WTC11 (cell line): ENCODE results near the gene SETD3. TPM values are rescaled to one million over a fixed set of nuclear protein-coding genes. Genes with fewer than 3 reads are reported as not detected.

ENCODE experiments used
- ATAC-seq: fragments of 200-7000 bp; cut with Tn5 transposase; 2 replicates; pipeline ENCODE4 v1.10.0; 2021; ENCODE audit warnings: mild to moderate bottlenecking, moderate library complexity
- CTCF ChIA-PET: fragments of 300-600 bp; sonication (Branson Sonifier 250); formaldehyde crosslinking; loops from one replicate; lab custom pipeline; 2021; ENCODE audit warnings: antibody characterized with exemption; lab: Charles Lee
- POLR2A ChIA-PET: fragments of 350-600 bp; sonication (Branson Sonifier 250); formaldehyde crosslinking; loops from one replicate; lab custom pipeline; 2021; ENCODE audit warnings: antibody characterized with exemption; lab: Charles Lee
- DNase-seq: peaks from one replicate; pipeline ENCODE4 v3.0.0; 2021; ENCODE audit warnings: low spot score
- H3K27ac Mint-ChIP-seq: 2 replicates; pipeline ENCODE4 v1.8.0; 2021; ENCODE audit warnings: mixed read lengths
- H3K27me3 Mint-ChIP-seq: 2 replicates; pipeline ENCODE4 v1.8.0; 2021; ENCODE audit warnings: low read depth, mild to moderate bottlenecking, moderate library complexity, mixed read lengths
- H3K36me3 Mint-ChIP-seq: 2 replicates; pipeline ENCODE4 v1.8.0; 2021; ENCODE audit warnings: mixed read lengths
- H3K4me1 Mint-ChIP-seq: 2 replicates; pipeline ENCODE4 v1.8.0; 2022; ENCODE audit warnings: mixed read lengths
- H3K4me3 Mint-ChIP-seq: 2 replicates; pipeline ENCODE4 v1.8.0; 2021; ENCODE audit warnings: mild to moderate bottlenecking, moderate library complexity, mixed read lengths
- H3K9me3 Mint-ChIP-seq: 2 replicates; pipeline ENCODE4 v1.8.0; 2021; ENCODE audit warnings: mixed read lengths
- E2F1 ChIP-seq: sonication (generic); formaldehyde crosslinking; IDR thresholded peaks from 2 replicates; pipeline ENCODE4 v1.8.0; 2022; ENCODE audit warnings: mild to moderate bottlenecking, missing genetic modification reagents
- EMX1 ChIP-seq: fragments of 250-450 bp; sonication (Bioruptor Pico); IDR thresholded peaks from 2 replicates; pipeline ENCODE4 v1.8.0; 2021; ENCODE audit warnings: mild to moderate bottlenecking
- ERG ChIP-seq: fragments of 250-450 bp; sonication (Bioruptor Pico); IDR thresholded peaks from 2 replicates; pipeline ENCODE4 v1.8.0; 2021; ENCODE audit warnings: mild to moderate bottlenecking
- FOXJ3 ChIP-seq: sonication (generic); formaldehyde crosslinking; IDR thresholded peaks from 2 replicates; pipeline ENCODE4 v1.9.0; 2021; ENCODE audit warnings: missing genetic modification reagents, mild to moderate bottlenecking, borderline replicate concordance
- GRHL2 ChIP-seq: fragments of 250-450 bp; sonication (Bioruptor Pico); IDR thresholded peaks from 2 replicates; pipeline ENCODE4 v1.8.0; 2022; ENCODE audit warnings: mild to moderate bottlenecking, moderate library complexity; ENCODE audit not compliant: insufficient replicate concordance, severe bottlenecking
- IRF2 ChIP-seq: sonication (generic); formaldehyde crosslinking; IDR thresholded peaks from 2 replicates; pipeline ENCODE4 v1.8.0; 2022; ENCODE audit warnings: low read depth, missing genetic modification reagents, borderline replicate concordance
- JAZF1 ChIP-seq: fragments of 250-450 bp; sonication (Bioruptor Pico); IDR thresholded peaks from 2 replicates; pipeline ENCODE4 v1.9.0; 2021; ENCODE audit warnings: moderate library complexity, mild to moderate bottlenecking, inconsistent platforms
- NFYB ChIP-seq: sonication (generic); formaldehyde crosslinking; conservative IDR thresholded peaks from 2 replicates; pipeline ENCODE4 v1.8.0; 2022; ENCODE audit warnings: low read depth, missing genetic modification reagents
- NR3C1 ChIP-seq: sonication (generic); formaldehyde crosslinking; conservative IDR thresholded peaks from 2 replicates; pipeline ENCODE4 v1.8.1; 2023; ENCODE audit warnings: low read depth, mild to moderate bottlenecking, missing genetic modification reagents
- RELA ChIP-seq: sonication (generic); formaldehyde crosslinking; IDR thresholded peaks from 2 replicates; pipeline ENCODE4 v1.8.1; 2022; ENCODE audit warnings: missing genetic modification reagents, mild to moderate bottlenecking, borderline replicate concordance
- RORB ChIP-seq: fragments of 250-450 bp; sonication (Bioruptor Pico); IDR thresholded peaks from 2 replicates; pipeline ENCODE4 v1.9.0; 2021; ENCODE audit warnings: mild to moderate bottlenecking
- SMAD3 ChIP-seq: sonication (generic); formaldehyde crosslinking; IDR thresholded peaks from 2 replicates; pipeline ENCODE4 v1.8.0; 2022; ENCODE audit warnings: missing genetic modification reagents, mild to moderate bottlenecking, borderline replicate concordance
- SP1 ChIP-seq: sonication (generic); formaldehyde crosslinking; conservative IDR thresholded peaks from 2 replicates; pipeline ENCODE4 v1.8.1; 2022; ENCODE audit warnings: missing genetic modification reagents
- USF1 ChIP-seq: sonication (generic); formaldehyde crosslinking; IDR thresholded peaks from 2 replicates; pipeline ENCODE4 v1.8.0; 2022; ENCODE audit warnings: mild to moderate bottlenecking, missing genetic modification reagents
- USF2 ChIP-seq: sonication (generic); formaldehyde crosslinking; IDR thresholded peaks from 2 replicates; pipeline ENCODE4 v1.8.1; 2023; ENCODE audit warnings: mild to moderate bottlenecking, missing genetic modification reagents, moderate library complexity
- ZNF121 ChIP-seq: sonication (generic); formaldehyde crosslinking; IDR thresholded peaks from 2 replicates; pipeline ENCODE4 v1.8.0; 2023; ENCODE audit warnings: missing genetic modification reagents
- ZNF219 ChIP-seq: sonication (generic); formaldehyde crosslinking; IDR thresholded peaks from 2 replicates; pipeline ENCODE4 v1.8.0; 2023; ENCODE audit warnings: missing genetic modification reagents, mild to moderate bottlenecking, borderline replicate concordance
- ZNF671 ChIP-seq: fragments of 250-450 bp; sonication (Bioruptor Pico); IDR thresholded peaks from 2 replicates; pipeline ENCODE4 v1.8.0; 2021; ENCODE audit warnings: mild to moderate bottlenecking
- total RNA-seq: library from RNA; stranded (reverse); gene quantifications from 3 replicates; pipeline ENCODE4 v1.2.3, GENCODE V29; 2021
- TF ChIP-seq, protein P1 (sequence below): fragments of 250-450 bp; sonication (Bioruptor Pico); IDR thresholded peaks from 2 replicates; pipeline ENCODE4 v2.1.2; 2022; ENCODE audit warnings: mild to moderate bottlenecking, moderate library complexity
- TF ChIP-seq, protein P2 (sequence below): sonication (generic); formaldehyde crosslinking; conservative IDR thresholded peaks from 2 replicates; pipeline ENCODE4 v1.8.1; 2023; ENCODE audit warnings: mild to moderate bottlenecking, low read depth, missing genetic modification reagents, moderate library complexity

The SETD3 gene
- total RNA-seq, 1 experiment from 2014 or later: 53.1 TPM

DNA sequence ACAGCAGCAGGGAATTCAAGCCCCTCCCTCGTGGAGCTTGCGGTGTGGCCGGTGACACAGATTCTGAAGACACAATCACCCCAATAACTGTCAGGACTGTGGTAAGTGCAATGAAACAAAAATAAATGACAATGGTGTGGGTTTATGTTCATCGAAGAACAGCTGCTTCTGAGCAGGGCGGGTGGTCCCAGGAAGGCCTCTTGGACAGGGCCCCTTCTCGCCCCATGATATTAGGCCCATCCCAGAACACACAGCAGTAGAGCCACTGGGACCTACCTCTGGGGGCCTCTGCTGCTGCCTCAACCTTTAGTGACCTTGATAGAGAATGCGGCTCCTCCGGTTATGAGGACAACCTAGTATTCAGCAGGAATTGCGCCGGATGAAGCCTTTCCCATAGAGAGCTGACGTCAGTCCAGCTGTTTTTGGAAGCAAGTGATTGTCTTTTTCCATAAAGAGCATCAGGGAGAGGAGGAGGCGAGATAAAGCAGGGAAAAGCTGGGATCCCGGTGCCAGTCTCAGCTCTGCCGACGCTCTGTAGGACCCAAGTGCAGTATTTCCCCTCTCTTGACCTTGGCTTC, 124.5 kb downstream of the SETD3 start:
- no peak for ATAC-seq
- Mint-ChIP-seq H3K36me3 (no peaks in the 10 kb centered on the region), H3K27ac (no peak overlapping the region), H3K27me3 (no peaks in the 10 kb centered on the region), H3K9me3 (no peaks in the 10 kb centered on the region), H3K4me3 (no peak overlapping the region), H3K4me1 (peaks cover 4% of the 10 kb centered on the region; the same call in 1 of the 2 replicates)
- no peak for DNase-seq
- TF ChIP-seq ERG: no peak
- no peak for TF ChIP-seq SP1
- no peak for TF ChIP-seq ZNF671 (CRISPR knock-in tag)
- TF ChIP-seq USF2 (CRISPR knock-in tag): no peak
- no peak for TF ChIP-seq IRF2 (CRISPR knock-in tag)
- no peak for TF ChIP-seq SMAD3 (CRISPR knock-in tag)
- TF ChIP-seq ZNF121 (CRISPR knock-in tag): no peak
- TF ChIP-seq, protein P1, sequence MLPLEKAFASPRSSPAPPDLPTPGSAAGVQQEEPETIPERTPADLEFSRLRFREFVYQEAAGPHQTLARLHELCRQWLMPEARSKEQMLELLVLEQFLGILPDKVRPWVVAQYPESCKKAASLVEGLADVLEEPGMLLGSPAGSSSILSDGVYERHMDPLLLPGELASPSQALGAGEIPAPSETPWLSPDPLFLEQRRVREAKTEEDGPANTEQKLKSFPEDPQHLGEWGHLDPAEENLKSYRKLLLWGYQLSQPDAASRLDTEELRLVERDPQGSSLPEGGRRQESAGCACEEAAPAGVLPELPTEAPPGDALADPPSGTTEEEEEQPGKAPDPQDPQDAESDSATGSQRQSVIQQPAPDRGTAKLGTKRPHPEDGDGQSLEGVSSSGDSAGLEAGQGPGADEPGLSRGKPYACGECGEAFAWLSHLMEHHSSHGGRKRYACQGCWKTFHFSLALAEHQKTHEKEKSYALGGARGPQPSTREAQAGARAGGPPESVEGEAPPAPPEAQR (CRISPR knock-in tag): no peak
- TF ChIP-seq USF1 (CRISPR knock-in tag): no peak
- no peak for TF ChIP-seq ZNF219 (CRISPR knock-in tag)
- no peak for TF ChIP-seq FOXJ3
- TF ChIP-seq, protein P2, sequence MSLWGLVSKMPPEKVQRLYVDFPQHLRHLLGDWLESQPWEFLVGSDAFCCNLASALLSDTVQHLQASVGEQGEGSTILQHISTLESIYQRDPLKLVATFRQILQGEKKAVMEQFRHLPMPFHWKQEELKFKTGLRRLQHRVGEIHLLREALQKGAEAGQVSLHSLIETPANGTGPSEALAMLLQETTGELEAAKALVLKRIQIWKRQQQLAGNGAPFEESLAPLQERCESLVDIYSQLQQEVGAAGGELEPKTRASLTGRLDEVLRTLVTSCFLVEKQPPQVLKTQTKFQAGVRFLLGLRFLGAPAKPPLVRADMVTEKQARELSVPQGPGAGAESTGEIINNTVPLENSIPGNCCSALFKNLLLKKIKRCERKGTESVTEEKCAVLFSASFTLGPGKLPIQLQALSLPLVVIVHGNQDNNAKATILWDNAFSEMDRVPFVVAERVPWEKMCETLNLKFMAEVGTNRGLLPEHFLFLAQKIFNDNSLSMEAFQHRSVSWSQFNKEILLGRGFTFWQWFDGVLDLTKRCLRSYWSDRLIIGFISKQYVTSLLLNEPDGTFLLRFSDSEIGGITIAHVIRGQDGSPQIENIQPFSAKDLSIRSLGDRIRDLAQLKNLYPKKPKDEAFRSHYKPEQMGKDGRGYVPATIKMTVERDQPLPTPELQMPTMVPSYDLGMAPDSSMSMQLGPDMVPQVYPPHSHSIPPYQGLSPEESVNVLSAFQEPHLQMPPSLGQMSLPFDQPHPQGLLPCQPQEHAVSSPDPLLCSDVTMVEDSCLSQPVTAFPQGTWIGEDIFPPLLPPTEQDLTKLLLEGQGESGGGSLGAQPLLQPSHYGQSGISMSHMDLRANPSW: no peak
- no peak for TF ChIP-seq EMX1 (CRISPR knock-in tag)
- TF ChIP-seq NFYB: no peak
- TF ChIP-seq JAZF1: no peak
- no peak for TF ChIP-seq RELA
- TF ChIP-seq GRHL2 (CRISPR knock-in tag): no peak
- no peak for TF ChIP-seq NR3C1 (CRISPR knock-in tag)
- no peak for TF ChIP-seq RORB
- no peak for TF ChIP-seq E2F1 (CRISPR knock-in tag)
- ChIA-PET POLR2A (no interaction called here), CTCF (interaction anchor here (1.8 to 6.8 kb wide), 3 partner anchors 25 to 37 kb away, joined by 5 to 34 read pairs (median 7); no protein-coding TSS in a partner anchor)
